Keratinocyte (primary cell): Measurements from ENCODE around the gene CNPY1. TPM values are rescaled to one million over a fixed set of nuclear protein-coding genes. Genes with fewer than 3 reads are reported as not detected.
A peak's percentile ranks its signal among the peaks of the same experiment; 100 is the strongest.

Experiments
- DNase-seq: peaks from one replicate; pipeline ENCODE4 v3.0.0-alpha.2; 2011; ENCODE audit warnings: low read depth, missing footprints, low spot score
- FAIRE-seq: peaks from 2 replicates; lab custom pipeline; 2011; peaks lifted over from hg19 to GRCh38; lab: Jason Lieb, UNC
- H2AFZ ChIP-seq: 2 replicates; pipeline ENCODE4 v1.6.0; 2012; ENCODE audit warnings: low read length, control low read depth, inconsistent platforms; ENCODE audit not compliant: control insufficient read depth
- H3K27ac ChIP-seq: 2 replicates; pipeline ENCODE4 v1.5.1; 2011; ENCODE audit warnings: low read length; ENCODE audit not compliant: control insufficient read depth, insufficient read depth
- H3K27me3 ChIP-seq: 3 replicates; pipeline ENCODE4 v1.6.0; 2011; ENCODE audit warnings: low read length; ENCODE audit not compliant: control insufficient read depth, insufficient read depth; ENCODE audit errors: extremely low read depth
- H3K36me3 ChIP-seq, 2 experiments: 2 replicates in 1 of 2; 3 replicates in 1 of 2; pipeline ENCODE4 v1.5.1; 2011; ENCODE audit warnings: low read length in 2 of 2, mild to moderate bottlenecking in 1 of 2; ENCODE audit not compliant: control insufficient read depth in 2 of 2, insufficient read depth in 2 of 2; ENCODE audit errors: extremely low read depth in 1 of 2
- H3K4me1 ChIP-seq: 3 replicates; pipeline ENCODE4 v1.5.1; 2011; ENCODE audit warnings: low read length; ENCODE audit not compliant: control insufficient read depth, insufficient read depth; ENCODE audit errors: extremely low read depth
- H3K4me2 ChIP-seq: 3 replicates; pipeline ENCODE4 v1.6.0; 2011; ENCODE audit warnings: low read depth, low read length; ENCODE audit not compliant: control insufficient read depth, insufficient read depth; ENCODE audit errors: extremely low read depth
- H3K4me3 ChIP-seq, 3 experiments: fragments of 200-600 bp in 1 of 3; sonication (generic) in 1 of 3; 2 replicates in 2 of 3; 3 replicates in 1 of 3; pipeline ENCODE4 v1.5.1; 2011 to 2016; ENCODE audit warnings: low read length in 3 of 3, mild to moderate bottlenecking in 3 of 3, control low read depth in 2 of 3, inconsistent platforms in 1 of 3, low read depth in 1 of 3, mixed read lengths in 1 of 3, mixed run types in 1 of 3, moderate library complexity in 1 of 3; ENCODE audit not compliant: control insufficient read depth in 2 of 3, insufficient read depth in 2 of 3; ENCODE audit errors: extremely low read depth in 1 of 3
- H3K79me2 ChIP-seq: 2 replicates; pipeline ENCODE4 v1.6.0; 2012; ENCODE audit warnings: low read length; ENCODE audit not compliant: control insufficient read depth, insufficient read depth
- H3K9ac ChIP-seq: 3 replicates; pipeline ENCODE4 v1.6.0; 2011; ENCODE audit warnings: low read length; ENCODE audit not compliant: control insufficient read depth, insufficient read depth; ENCODE audit errors: extremely low read depth
- H3K9me1 ChIP-seq: 3 replicates; pipeline ENCODE4 v1.6.0; 2011; ENCODE audit warnings: low read length; ENCODE audit not compliant: control insufficient read depth, insufficient read depth; ENCODE audit errors: extremely low read depth
- H3K9me3 ChIP-seq: 2 replicates; pipeline ENCODE4 v1.5.1; 2012; ENCODE audit warnings: low read depth, low read length; ENCODE audit not compliant: control insufficient read depth
- H4K20me1 ChIP-seq: 3 replicates; pipeline ENCODE4 v1.6.0; 2011; ENCODE audit warnings: low read length; ENCODE audit not compliant: control insufficient read depth, insufficient read depth; ENCODE audit errors: extremely low read depth
- CTCF ChIP-seq, 3 experiments: IDR thresholded peaks in 1 of 3; conservative IDR thresholded peaks in 1 of 3; optimal IDR thresholded peaks in 1 of 3; 2 replicates in 2 of 3; 3 replicates in 1 of 3; pipeline versions ENCODE3 to v1.5.1; 2011; ENCODE audit warnings: low read length in 3 of 3, mild to moderate bottlenecking in 3 of 3, moderate library complexity in 2 of 3, control low read depth in 1 of 3, inconsistent platforms in 1 of 3; ENCODE audit not compliant: insufficient read depth in 2 of 3; ENCODE audit errors: extremely low read depth in 1 of 3
- EZH2 ChIP-seq: IDR thresholded peaks from one replicate; pipeline ENCODE4 v1.6.1; 2012; ENCODE audit warnings: inconsistent platforms, mild to moderate bottlenecking, low read length, moderate library complexity
- dilution Hi-C: fragments of 300-500 bp; cut with MboI; formaldehyde crosslinking; loops from one replicate; pipeline ENCODE4 v1.7.0; 2020; ENCODE audit warnings: low sequenced_read_pairs; ENCODE audit not compliant: extremely low pct_ligation_motif_present
- polyA plus RNA-seq, 5 experiments: library from polyadenylated mRNA; depleted of rRNA in 3 of 5; stranded (reverse) in 3 of 5; stranded (forward) in 1 of 5; unstranded in 1 of 5; fragments of >200 nt; gene quantifications; 1 replicate in 1 of 5; 2 replicates in 3 of 5; 3 replicates in 1 of 5; pipeline versions ENCODE4 v1.2.1 to v1.2.3, GENCODE V29; 2011 to 2012; ENCODE audit warnings: missing spikeins in 2 of 5, low read depth in 1 of 5, low replicate concordance in 1 of 5

CNPY1 gene
- polyA plus RNA-seq, 1 donor (not counting 4 experiments of a cell fraction or from before 2014, with no cell fraction given), result not detected

- FAIRE-seq (no peak), DNase-seq (no peak)
- Histone ChIP-seq H3K36me3 (no peaks in the 10 kb centered on the region), H3K9me1 (no peaks in the 10 kb centered on the region), H2AFZ (no peak overlapping the region), H3K27me3 (peaks cover 98% of the 10 kb centered on the region), H3K79me2 (no peaks in the 10 kb centered on the region), H3K27ac (no peak overlapping the region), H3K4me2 (no peak overlapping the region), H3K4me3 (no peak overlapping the region), H3K9me3 (no peaks in the 10 kb centered on the region), H3K9ac (no peak overlapping the region), H3K4me1 (peaks cover 1% of the 10 kb centered on the region), H4K20me1 (no peaks in the 10 kb centered on the region)
- TF ChIP-seq EZH2, result peak; percentile 73
- TF ChIP-seq CTCF (optimal IDR thresholded peaks at IDR 0.05 in 1 of 3, IDR thresholded peaks at IDR 0.05 in 1 of 3, conservative IDR thresholded peaks at IDR 0.05 in 1 of 3; ENCODE audit: extremely low read depth in 1 of 3, insufficient read depth in 2 of 3, low read length in 3 of 3), result no peak
- dilution Hi-C loops, result no loop called here
Measured at GRCh38 chr7:155466814-155467733, 79.3 kb downstream of the CNPY1 start.

- Histone ChIP-seq H3K4me2 (no peak overlapping the region), H3K9me3 (no peaks in the 10 kb centered on the region), H3K36me3 (no peaks in the 10 kb centered on the region), H3K4me3 (no peak overlapping the region), H3K4me1 (no peaks in the 10 kb centered on the region), H2AFZ (no peak overlapping the region), H3K79me2 (no peaks in the 10 kb centered on the region), H3K27ac (no peak overlapping the region), H3K27me3 (peaks cover 99% of the 10 kb centered on the region), H3K9ac (no peak overlapping the region), H4K20me1 (no peaks in the 10 kb centered on the region), H3K9me1 (no peaks in the 10 kb centered on the region)
- DNase-seq (no peak), FAIRE-seq (no peak)
- dilution Hi-C loops, result no loop called here
- no peak for TF ChIP-seq CTCF (optimal IDR thresholded peaks at IDR 0.05 in 1 of 3, IDR thresholded peaks at IDR 0.05 in 1 of 3, conservative IDR thresholded peaks at IDR 0.05 in 1 of 3; ENCODE audit: extremely low read depth in 1 of 3, insufficient read depth in 2 of 3, low read length in 3 of 3)
- peak; percentile 84 for TF ChIP-seq EZH2
Measured at GRCh38 chr7:155466142-155466813, 80.1 kb downstream of the CNPY1 start.
